Colonic mucosa (tissue), 4 donors: ENCODE data around the gene SYNE1. TPM values are rescaled to one million over a fixed set of nuclear protein-coding genes. Genes with fewer than 3 reads are reported as not detected.

Source experiments
- DNase-seq: peaks from one replicate; pipeline ENCODE4 v3.0.0-alpha.2; 2020
- H3K27ac ChIP-seq: fragments of 200-600 bp; one replicate; pipeline ENCODE4 v1.8.0; 2021
- H3K27me3 ChIP-seq: fragments of 200-600 bp; one replicate; pipeline ENCODE4 v1.8.0; 2021
- H3K36me3 ChIP-seq: fragments of 200-600 bp; one replicate; pipeline ENCODE4 v1.8.0; 2021
- H3K4me1 ChIP-seq: fragments of 200-600 bp; one replicate; pipeline ENCODE4 v1.8.0; 2021; ENCODE audit warnings: mild to moderate bottlenecking
- H3K4me3 ChIP-seq: fragments of 200-600 bp; one replicate; pipeline ENCODE4 v1.8.0; 2021
- H3K9ac ChIP-seq, 2 donors: one replicate each; pipeline ENCODE4 v1.7.0; 2013; ENCODE audit warnings: control low read depth in 2 of 2, low read depth in 2 of 2, low read length in 2 of 2
- H3K9me3 ChIP-seq: fragments of 200-600 bp; one replicate; pipeline ENCODE4 v1.8.0; 2021
- CTCF ChIP-seq: fragments of 200-600 bp; IDR thresholded peaks from one replicate; pipeline ENCODE4 v1.8.0; 2022; ENCODE audit warnings: antibody characterized with exemption, mild to moderate bottlenecking
- intact Hi-C: fragments of 100-400 bp; cut with DNase I; formaldehyde crosslinking; loops from one replicate; pipeline ENCODE4 v1.14.1; 2022
- total RNA-seq, 2 donors: library from RNA; stranded (reverse); fragmentation: NEBNext Ultra II Directional in 1 of 2; extraction: Animal tissue kit (Norgen Biotek cat#: 25700) in 1 of 2; gene quantifications; one replicate each; pipeline ENCODE4 v1.2.1, GENCODE V29; 2021
- donor health status: healthy.
- donor health status: DM: no; HTN: no; CAD: no.
- donor health status: DM: no; HTN: no; CAD: no.

The SYNE1 gene
- total RNA-seq, 2 donors from 2014 or later: 11.6 to 23.7 TPM

GRCh38 chr6:152353440-152353839 is 283.7 kb downstream of the SYNE1 start:
- no peak overlapping the region for H3K9ac ChIP-seq
- intact Hi-C loops: loop anchor here (10.0 kb wide), 1 partner anchor 149 kb away; no protein-coding TSS in a partner anchor
- no peaks in the 10 kb centered on the region for H3K27me3 ChIP-seq
- H3K4me1 ChIP-seq: no peaks in the 10 kb centered on the region
- H3K4me3 ChIP-seq: no peak overlapping the region
- H3K27ac ChIP-seq: no peak overlapping the region
- H3K36me3 ChIP-seq: no peaks in the 10 kb centered on the region
- H3K9me3 ChIP-seq: no peaks in the 10 kb centered on the region
- TF ChIP-seq CTCF: no peak
- no peak for DNase-seq

GRCh38 chr6:152351742-152352141 is 285.4 kb downstream of the SYNE1 start:
- intact Hi-C loops: loop anchor here (10.0 kb wide), 1 partner anchor 147 kb away; no protein-coding TSS in a partner anchor
- no peaks in the 10 kb centered on the region for H3K27me3 ChIP-seq
- DNase-seq: no peak
- no peaks in the 10 kb centered on the region for H3K36me3 ChIP-seq
- H3K4me3 ChIP-seq: no peak overlapping the region
- no peaks in the 10 kb centered on the region for H3K9me3 ChIP-seq
- H3K4me1 ChIP-seq: no peaks in the 10 kb centered on the region
- no peak overlapping the region for H3K27ac ChIP-seq
- TF ChIP-seq CTCF: no peak
- H3K9ac ChIP-seq: no peak overlapping the region

GRCh38 chr6:152351110-152351509 is 286.1 kb downstream of the SYNE1 start:
- TF ChIP-seq CTCF: no peak
- Histone ChIP-seq H3K9me3 (no peaks in the 10 kb centered on the region), H3K27me3 (no peaks in the 10 kb centered on the region), H3K36me3 (no peaks in the 10 kb centered on the region), H3K4me3 (no peak overlapping the region), H3K9ac (no peak overlapping the region), H3K27ac (no peak overlapping the region), H3K4me1 (no peaks in the 10 kb centered on the region)
- intact Hi-C loops: loop anchor here (10.0 kb wide), 1 partner anchor 146 kb away; no protein-coding TSS in a partner anchor
- no peak for DNase-seq

- no peaks in the 10 kb centered on the region for H3K9me3 ChIP-seq
- H3K27me3 ChIP-seq: no peaks in the 10 kb centered on the region
- no peak overlapping the region for H3K4me3 ChIP-seq
- no peak overlapping the region for H3K27ac ChIP-seq
- H3K4me1 ChIP-seq: no peaks in the 10 kb centered on the region
- intact Hi-C loops: no loop called here
- no peak for TF ChIP-seq CTCF
- no peak for DNase-seq
- H3K36me3 ChIP-seq: no peaks in the 10 kb centered on the region
- no peak overlapping the region for H3K9ac ChIP-seq
Measured at GRCh38 chr6:152348116-152348515, 289.0 kb downstream of the SYNE1 start.

GRCh38 chr6:152343735-152344360 is 293.3 kb downstream of the SYNE1 start:
- Histone ChIP-seq H3K27ac (no peak overlapping the region), H3K36me3 (no peaks in the 10 kb centered on the region), H3K4me1 (no peaks in the 10 kb centered on the region), H3K4me3 (no peak overlapping the region), H3K9me3 (no peaks in the 10 kb centered on the region), H3K27me3 (no peaks in the 10 kb centered on the region), H3K9ac (no peak overlapping the region)
- no peak for DNase-seq
- intact Hi-C loops: no loop called here
- no peak for TF ChIP-seq CTCF
